SK-N-SH treated with all-trans-retinoic acid at 6 μM for 48 hours (cell line): Measurements from ENCODE around the gene LSR.

ENCODE experiments used
- ATAC-seq: fragments of 200-7000 bp; cut with Tn5 transposase; 3 replicates; pipeline ENCODE4 v1.9.1; 2020; ENCODE audit warnings: mild to moderate bottlenecking, moderate library complexity
- ARNTL ChIP-seq: fragments of 450-650 bp; formaldehyde crosslinking; IDR thresholded peaks from 2 replicates; pipeline ENCODE4 v1.5.0; 2020; ENCODE audit warnings: low read depth, mild to moderate bottlenecking, moderate library complexity, borderline replicate concordance
- BACH2 ChIP-seq: fragments of 250-450 bp; sonication (Bioruptor Pico); IDR thresholded peaks from 2 replicates; pipeline ENCODE4 v1.9.0; 2021; ENCODE audit warnings: mild to moderate bottlenecking, borderline replicate concordance
- CREB5 ChIP-seq: fragments of 250-450 bp; sonication (Bioruptor Pico); IDR thresholded peaks from 2 replicates; pipeline ENCODE4 v1.5.1; 2020; ENCODE audit warnings: low read depth, mild to moderate bottlenecking, moderate library complexity
- CSDC2 ChIP-seq: fragments of 250-450 bp; sonication (Bioruptor Pico); IDR thresholded peaks from 2 replicates; pipeline ENCODE4 v1.5.0; 2020; ENCODE audit warnings: mild to moderate bottlenecking, moderate library complexity
- CSRNP3 ChIP-seq: fragments of 250-450 bp; sonication (Bioruptor Pico); IDR thresholded peaks from 2 replicates; pipeline ENCODE4 v1.5.1; 2021; ENCODE audit warnings: mild to moderate bottlenecking, moderate library complexity
- ESRRG ChIP-seq: fragments of 250-450 bp; sonication (Bioruptor Pico); IDR thresholded peaks from 2 replicates; pipeline ENCODE4 v1.6.1; 2021; ENCODE audit warnings: mild to moderate bottlenecking
- GLIS3 ChIP-seq: fragments of 250-450 bp; sonication (Bioruptor Pico); IDR thresholded peaks from 2 replicates; pipeline ENCODE4 v1.5.0; 2020; ENCODE audit warnings: mild to moderate bottlenecking, moderate library complexity
- ISL1 ChIP-seq: fragments of 250-450 bp; sonication (Bioruptor Pico); IDR thresholded peaks from 2 replicates; pipeline ENCODE4 v2.1.2; 2022; ENCODE audit warnings: mild to moderate bottlenecking, moderate library complexity
- OSR1 ChIP-seq: fragments of 250-450 bp; sonication (Bioruptor Pico); IDR thresholded peaks from 2 replicates; pipeline ENCODE4 v1.8.0; 2022; ENCODE audit warnings: moderate library complexity, mild to moderate bottlenecking, inconsistent platforms
- PATZ1 ChIP-seq: fragments of 250-450 bp; sonication (Bioruptor Pico); IDR thresholded peaks from 2 replicates; pipeline ENCODE4 v1.8.0; 2020; ENCODE audit warnings: mild to moderate bottlenecking, moderate library complexity, borderline replicate concordance
- POU6F1 ChIP-seq: fragments of 250-450 bp; sonication (Bioruptor Pico); IDR thresholded peaks from 2 replicates; pipeline ENCODE4 v1.8.0; 2021; ENCODE audit warnings: low read depth, mild to moderate bottlenecking, moderate library complexity, borderline replicate concordance
- RARB ChIP-seq: fragments of 250-450 bp; sonication (Bioruptor Pico); IDR thresholded peaks from 2 replicates; pipeline ENCODE4 v1.8.0; 2021; ENCODE audit warnings: mild to moderate bottlenecking, moderate library complexity
- SNAI2 ChIP-seq: fragments of 250-450 bp; sonication (Bioruptor Pico); IDR thresholded peaks from 2 replicates; pipeline ENCODE4 v1.5.0; 2020; ENCODE audit warnings: mild to moderate bottlenecking, moderate library complexity
- TOX ChIP-seq: fragments of 250-450 bp; sonication (Bioruptor Pico); IDR thresholded peaks from 2 replicates; pipeline ENCODE4 v1.8.0; 2021; ENCODE audit warnings: mild to moderate bottlenecking, moderate library complexity, borderline replicate concordance
- TSHZ2 ChIP-seq: fragments of 250-450 bp; sonication (Bioruptor Pico); IDR thresholded peaks from 2 replicates; pipeline ENCODE4 v1.5.0; 2020; ENCODE audit warnings: mild to moderate bottlenecking, moderate library complexity
- ZFP3 ChIP-seq: fragments of 250-450 bp; sonication (Bioruptor Pico); IDR thresholded peaks from 2 replicates; pipeline ENCODE4 v1.5.0; 2020; ENCODE audit warnings: mild to moderate bottlenecking, moderate library complexity
- ZFP30 ChIP-seq: fragments of 450-650 bp; formaldehyde crosslinking; IDR thresholded peaks from 2 replicates; pipeline ENCODE4 v1.5.0; 2022; ENCODE audit warnings: mild to moderate bottlenecking, moderate library complexity
- ZNF565 ChIP-seq: fragments of 450-650 bp; formaldehyde crosslinking; conservative IDR thresholded peaks from 2 replicates; pipeline ENCODE4 v1.5.0; 2020; ENCODE audit warnings: low read depth, mild to moderate bottlenecking, moderate library complexity
- ZNF70 ChIP-seq: fragments of 450-650 bp; formaldehyde crosslinking; IDR thresholded peaks from 2 replicates; pipeline ENCODE4 v1.5.0; 2020; ENCODE audit warnings: mild to moderate bottlenecking, moderate library complexity
- ZNF8 ChIP-seq: fragments of 450-650 bp; formaldehyde crosslinking; IDR thresholded peaks from 2 replicates; pipeline ENCODE4 v1.5.0; 2020; ENCODE audit warnings: mild to moderate bottlenecking, moderate library complexity

Gene LSR

GRCh38 chr19:35273686-35274259 lies 25.0 kb downstream of the LSR start:
- TF ChIP-seq ISL1 (CRISPR knock-in tag), result no peak
- TF ChIP-seq CSRNP3 (CRISPR knock-in tag), result no peak
- TF ChIP-seq PATZ1 (CRISPR knock-in tag), result no peak
- TF ChIP-seq ZNF8 (CRISPR knock-in tag), result no peak
- TF ChIP-seq OSR1 (CRISPR knock-in tag), result no peak
- no peak for TF ChIP-seq ARNTL (CRISPR knock-in tag)
- TF ChIP-seq ZNF565, result no peak
- no peak for TF ChIP-seq BACH2 (CRISPR knock-in tag)
- no peak for TF ChIP-seq TSHZ2 (CRISPR knock-in tag)
- no peak for TF ChIP-seq GLIS3
- no peak for TF ChIP-seq CREB5 (CRISPR knock-in tag)
- no peak for TF ChIP-seq POU6F1 (CRISPR knock-in tag)
- no peak for TF ChIP-seq TOX (CRISPR knock-in tag)
- TF ChIP-seq ZFP3 (CRISPR knock-in tag), result no peak
- no peak for TF ChIP-seq ZNF70
- no peak for ATAC-seq

GRCh38 chr19:35274323-35274722 lies 25.5 kb downstream of the LSR start:
- ATAC-seq, result no peak
- TF ChIP-seq SNAI2 (CRISPR knock-in tag) (no peak), ARNTL (CRISPR knock-in tag) (no peak), ZNF8 (CRISPR knock-in tag) (no peak)

- TF ChIP-seq ZFP3 (CRISPR knock-in tag) (no peak), ZFP30 (CRISPR knock-in tag) (no peak), SNAI2 (CRISPR knock-in tag) (no peak), ZNF565 (no peak), TSHZ2 (CRISPR knock-in tag) (no peak), ESRRG (CRISPR knock-in tag) (no peak), BACH2 (CRISPR knock-in tag) (no peak), PATZ1 (CRISPR knock-in tag) (no peak), ZNF70 (no peak), CSRNP3 (CRISPR knock-in tag) (no peak), GLIS3 (no peak), OSR1 (CRISPR knock-in tag) (no peak), RARB (CRISPR knock-in tag) (no peak), CSDC2 (CRISPR knock-in tag) (no peak)
- TF ChIP-seq, all 23 proteins: peak for 0
- ATAC-seq, result no peak
These were observed 28.0 kb downstream of the LSR start for GRCh38 chr19:35276706-35277281.
